Liver (tissue), 3 donors: ENCODE results near the gene NIPAL3.

Experiments used
- EGR1 ChIP-seq, 2 donors: IDR thresholded peaks; 2 replicates each; pipeline ENCODE4 v1.6.1; 2016 to 2018; ENCODE audit warnings: antibody characterized with exemption in 2 of 2, low read depth in 2 of 2
- FOXA1 ChIP-seq: IDR thresholded peaks from 2 replicates; pipeline ENCODE4 v1.6.1; 2016; ENCODE audit warnings: antibody characterized with exemption
- FOXA2 ChIP-seq: IDR thresholded peaks from 2 replicates; pipeline ENCODE4 v1.6.1; 2016; ENCODE audit warnings: antibody characterized with exemption
- GABPA ChIP-seq, 2 donors: IDR thresholded peaks in 1 of 2; conservative IDR thresholded peaks in 1 of 2; 2 replicates each; pipeline ENCODE4 v1.6.1; 2016; ENCODE audit warnings: antibody characterized with exemption in 2 of 2, mild to moderate bottlenecking in 1 of 2, moderate library complexity in 1 of 2
- HNF4A ChIP-seq, 2 donors: conservative IDR thresholded peaks; 2 replicates each; pipeline ENCODE4 v1.6.1; 2016; ENCODE audit warnings: antibody characterized with exemption in 2 of 2, mild to moderate bottlenecking in 2 of 2
- JUND ChIP-seq, 2 donors: IDR thresholded peaks; 2 replicates each; pipeline ENCODE4 v1.6.1; 2016; ENCODE audit warnings: antibody characterized with exemption in 2 of 2
- RAD21 ChIP-seq, 2 donors: IDR thresholded peaks; 2 replicates each; pipeline ENCODE4 v1.6.1; 2016; ENCODE audit warnings: antibody characterized with exemption in 2 of 2, mild to moderate bottlenecking in 2 of 2
- SP1 ChIP-seq: IDR thresholded peaks from 2 replicates; pipeline ENCODE4 v1.6.1; 2018; ENCODE audit warnings: antibody characterized with exemption, mild to moderate bottlenecking
- TAF1 ChIP-seq: conservative IDR thresholded peaks from 2 replicates; pipeline ENCODE4 v1.6.1; 2016; ENCODE audit warnings: antibody characterized with exemption, mild to moderate bottlenecking
- YY1 ChIP-seq: IDR thresholded peaks from 2 replicates; pipeline ENCODE4 v1.6.1; 2016; ENCODE audit warnings: antibody characterized with exemption, mild to moderate bottlenecking
- TF ChIP-seq, protein P1 (sequence below): IDR thresholded peaks from 2 replicates; pipeline ENCODE4 v1.6.1; 2016; ENCODE audit warnings: antibody characterized with exemption
- TF ChIP-seq, protein P2 (sequence below): fragments of 150-350 bp; IDR thresholded peaks from 2 replicates; pipeline ENCODE4 v1.5.1; 2017; ENCODE audit warnings: improper control_type of control experiment, low read depth, low read length; ENCODE audit not compliant: missing input control
- TF ChIP-seq, protein P3 (sequence below): IDR thresholded peaks from 2 replicates; pipeline ENCODE4 v1.6.1; 2016; ENCODE audit warnings: antibody characterized with exemption, mild to moderate bottlenecking
- donor health status: healthy.
- donor health status: healthy.

DNA sequence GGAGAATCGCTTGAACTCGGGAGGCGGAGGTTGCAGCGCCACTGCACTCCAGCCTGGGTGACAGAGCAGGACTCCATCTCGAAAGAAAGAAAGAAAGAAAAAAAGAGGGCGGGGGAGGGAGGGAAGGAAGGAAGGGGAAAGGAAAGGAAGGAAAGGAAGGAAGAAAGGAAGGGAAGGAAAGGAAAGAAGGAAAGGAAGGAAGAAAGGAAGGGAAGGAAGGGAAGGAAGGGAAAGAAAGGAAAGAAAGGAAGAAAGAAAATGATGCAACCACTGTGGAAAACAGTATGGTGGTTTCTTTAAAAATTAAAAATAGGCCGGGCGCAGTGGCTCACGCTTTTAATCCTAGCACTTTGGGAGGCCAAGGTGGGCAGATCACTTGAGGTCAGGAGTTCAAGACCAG is 71.9 kb downstream of the NIPAL3 start:
- TF ChIP-seq, protein P1, sequence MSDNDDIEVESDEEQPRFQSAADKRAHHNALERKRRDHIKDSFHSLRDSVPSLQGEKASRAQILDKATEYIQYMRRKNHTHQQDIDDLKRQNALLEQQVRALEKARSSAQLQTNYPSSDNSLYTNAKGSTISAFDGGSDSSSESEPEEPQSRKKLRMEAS = no peak
- TF ChIP-seq FOXA2 (no peak), GABPA (IDR thresholded peaks at IDR 0.05 in 1 of 2, conservative IDR thresholded peaks at IDR 0.05 in 1 of 2) (no peak), TAF1 (no peak), HNF4A (conservative IDR thresholded peaks at IDR 0.05) (no peak), YY1 (no peak), RAD21 (IDR thresholded peaks at IDR 0.05) (no peak), EGR1 (IDR thresholded peaks at IDR 0.05; ENCODE audit: low read depth in 2 of 2) (no peak), JUND (IDR thresholded peaks at IDR 0.05) (no peak), SP1 (no peak), FOXA1 (no peak)
- TF ChIP-seq, protein P2, sequence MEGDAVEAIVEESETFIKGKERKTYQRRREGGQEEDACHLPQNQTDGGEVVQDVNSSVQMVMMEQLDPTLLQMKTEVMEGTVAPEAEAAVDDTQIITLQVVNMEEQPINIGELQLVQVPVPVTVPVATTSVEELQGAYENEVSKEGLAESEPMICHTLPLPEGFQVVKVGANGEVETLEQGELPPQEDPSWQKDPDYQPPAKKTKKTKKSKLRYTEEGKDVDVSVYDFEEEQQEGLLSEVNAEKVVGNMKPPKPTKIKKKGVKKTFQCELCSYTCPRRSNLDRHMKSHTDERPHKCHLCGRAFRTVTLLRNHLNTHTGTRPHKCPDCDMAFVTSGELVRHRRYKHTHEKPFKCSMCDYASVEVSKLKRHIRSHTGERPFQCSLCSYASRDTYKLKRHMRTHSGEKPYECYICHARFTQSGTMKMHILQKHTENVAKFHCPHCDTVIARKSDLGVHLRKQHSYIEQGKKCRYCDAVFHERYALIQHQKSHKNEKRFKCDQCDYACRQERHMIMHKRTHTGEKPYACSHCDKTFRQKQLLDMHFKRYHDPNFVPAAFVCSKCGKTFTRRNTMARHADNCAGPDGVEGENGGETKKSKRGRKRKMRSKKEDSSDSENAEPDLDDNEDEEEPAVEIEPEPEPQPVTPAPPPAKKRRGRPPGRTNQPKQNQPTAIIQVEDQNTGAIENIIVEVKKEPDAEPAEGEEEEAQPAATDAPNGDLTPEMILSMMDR = no peak
- TF ChIP-seq, protein P3, sequence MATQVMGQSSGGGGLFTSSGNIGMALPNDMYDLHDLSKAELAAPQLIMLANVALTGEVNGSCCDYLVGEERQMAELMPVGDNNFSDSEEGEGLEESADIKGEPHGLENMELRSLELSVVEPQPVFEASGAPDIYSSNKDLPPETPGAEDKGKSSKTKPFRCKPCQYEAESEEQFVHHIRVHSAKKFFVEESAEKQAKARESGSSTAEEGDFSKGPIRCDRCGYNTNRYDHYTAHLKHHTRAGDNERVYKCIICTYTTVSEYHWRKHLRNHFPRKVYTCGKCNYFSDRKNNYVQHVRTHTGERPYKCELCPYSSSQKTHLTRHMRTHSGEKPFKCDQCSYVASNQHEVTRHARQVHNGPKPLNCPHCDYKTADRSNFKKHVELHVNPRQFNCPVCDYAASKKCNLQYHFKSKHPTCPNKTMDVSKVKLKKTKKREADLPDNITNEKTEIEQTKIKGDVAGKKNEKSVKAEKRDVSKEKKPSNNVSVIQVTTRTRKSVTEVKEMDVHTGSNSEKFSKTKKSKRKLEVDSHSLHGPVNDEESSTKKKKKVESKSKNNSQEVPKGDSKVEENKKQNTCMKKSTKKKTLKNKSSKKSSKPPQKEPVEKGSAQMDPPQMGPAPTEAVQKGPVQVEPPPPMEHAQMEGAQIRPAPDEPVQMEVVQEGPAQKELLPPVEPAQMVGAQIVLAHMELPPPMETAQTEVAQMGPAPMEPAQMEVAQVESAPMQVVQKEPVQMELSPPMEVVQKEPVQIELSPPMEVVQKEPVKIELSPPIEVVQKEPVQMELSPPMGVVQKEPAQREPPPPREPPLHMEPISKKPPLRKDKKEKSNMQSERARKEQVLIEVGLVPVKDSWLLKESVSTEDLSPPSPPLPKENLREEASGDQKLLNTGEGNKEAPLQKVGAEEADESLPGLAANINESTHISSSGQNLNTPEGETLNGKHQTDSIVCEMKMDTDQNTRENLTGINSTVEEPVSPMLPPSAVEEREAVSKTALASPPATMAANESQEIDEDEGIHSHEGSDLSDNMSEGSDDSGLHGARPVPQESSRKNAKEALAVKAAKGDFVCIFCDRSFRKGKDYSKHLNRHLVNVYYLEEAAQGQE = no peak
